Endothelial cell of umbilical vein (primary cell): Measurements from ENCODE around the gene LGR6. TPM values are rescaled to one million over a fixed set of nuclear protein-coding genes. Genes with fewer than 3 reads are reported as not detected.

ENCODE experiments used
- BruUV-seq: library from RNA; stranded (reverse); fragments of 400-500 nt; replicated peaks from 2 replicates; lab custom pipeline; 2021; lab: Mats Ljungman, UMichigan
- CTCF ChIA-PET: fragments of 300-600, 350-600 bp; sonication (Branson Sonifier 250); formaldehyde crosslinking; loops from one replicate; lab custom pipeline; 2021; ENCODE audit warnings: antibody characterized with exemption, inconsistent platforms; lab: Charles Lee
- POLR2A ChIA-PET: fragments of 300-600, 350-600 bp; sonication (Branson Sonifier 250); formaldehyde crosslinking; loops from one replicate; lab custom pipeline; 2021; ENCODE audit warnings: antibody characterized with exemption, inconsistent platforms; lab: Charles Lee
- DNase-seq: peaks from one replicate; pipeline ENCODE4 v3.0.0-alpha.2; 2011; ENCODE audit warnings: low read depth, low spot score
- FAIRE-seq: peaks from 2 replicates; lab custom pipeline; 2011; peaks lifted over from hg19 to GRCh38; lab: Jason Lieb, UNC
- H2AFZ ChIP-seq: 2 replicates; pipeline ENCODE4 v1.6.0; 2012; ENCODE audit warnings: low read depth, low read length, control low read depth, inconsistent platforms
- H3K27ac ChIP-seq: 2 replicates; pipeline ENCODE4 v1.5.1; 2011; ENCODE audit warnings: low read depth, mild to moderate bottlenecking, control low read depth, low read length, moderate library complexity; ENCODE audit not compliant: insufficient read depth
- H3K27me3 ChIP-seq, 2 experiments: 2 replicates each; pipeline versions ENCODE4 v1.6.0 to v1.6.1; 2011; ENCODE audit warnings: low read length in 2 of 2, mixed read lengths in 1 of 2; ENCODE audit not compliant: control insufficient read depth in 2 of 2, insufficient read depth in 2 of 2
- H3K36me3 ChIP-seq, 2 experiments: 2 replicates in 1 of 2; 3 replicates in 1 of 2; pipeline ENCODE4 v1.5.1; 2011; ENCODE audit warnings: low read length in 2 of 2, mild to moderate bottlenecking in 1 of 2, moderate library complexity in 1 of 2; ENCODE audit not compliant: control insufficient read depth in 2 of 2, insufficient read depth in 2 of 2; ENCODE audit errors: extremely low read depth in 1 of 2
- H3K4me1 ChIP-seq: 3 replicates; pipeline ENCODE4 v1.5.1; 2011; ENCODE audit warnings: mild to moderate bottlenecking, low read length; ENCODE audit not compliant: control insufficient read depth, insufficient read depth; ENCODE audit errors: extremely low read depth
- H3K4me2 ChIP-seq: 2 replicates; pipeline ENCODE4 v1.6.1; 2011; ENCODE audit warnings: low read length, control low read depth, mixed read lengths; ENCODE audit not compliant: insufficient read depth
- H3K4me3 ChIP-seq, 3 experiments: fragments of 200-600 bp in 1 of 3; sonication (generic), shearing (Covaris generic) in 1 of 3; replicated peaks in 1 of 3; 2 replicates each; pipeline ENCODE4 v1.5.1; 2011 to 2016; ENCODE audit warnings: control low read depth in 3 of 3, low read length in 3 of 3, mild to moderate bottlenecking in 2 of 3, inconsistent platforms in 1 of 3, low read depth in 1 of 3, moderate library complexity in 1 of 3; ENCODE audit not compliant: insufficient read depth in 1 of 3
- H3K79me2 ChIP-seq: 2 replicates; pipeline ENCODE4 v1.6.0; 2012; ENCODE audit warnings: low read length, inconsistent platforms; ENCODE audit not compliant: control insufficient read depth, insufficient read depth
- H3K9ac ChIP-seq: replicated peaks from 2 replicates; pipeline ENCODE3; 2011; ENCODE audit warnings: low read length, control low read depth; ENCODE audit not compliant: insufficient read depth; ENCODE audit errors: extremely low read depth
- H3K9me1 ChIP-seq: replicated peaks from 3 replicates; pipeline ENCODE4 v1.6.0; 2011; ENCODE audit warnings: mild to moderate bottlenecking, low read length; ENCODE audit not compliant: control insufficient read depth, insufficient read depth; ENCODE audit errors: extremely low read depth
- H3K9me3 ChIP-seq: replicated peaks from 2 replicates; pipeline ENCODE4 v1.5.1; 2012; ENCODE audit warnings: low read length, inconsistent platforms; ENCODE audit not compliant: control insufficient read depth, insufficient read depth
- H4K20me1 ChIP-seq: replicated peaks from 2 replicates; pipeline ENCODE3; 2011; ENCODE audit warnings: mild to moderate bottlenecking, low read length; ENCODE audit not compliant: control insufficient read depth, insufficient read depth; ENCODE audit errors: extremely low read depth
- CTCF ChIP-seq, 2 donors: IDR thresholded peaks; 1 replicate in 1 of 2; 2 replicates in 1 of 2; pipeline ENCODE4 v1.5.1; 2011; ENCODE audit warnings: low read length in 2 of 2, mild to moderate bottlenecking in 2 of 2, moderate library complexity in 2 of 2, control low read depth in 1 of 2, inconsistent platforms in 1 of 2, low read depth in 1 of 2; ENCODE audit not compliant: insufficient read depth in 1 of 2; ENCODE audit errors: extremely low read depth in 1 of 2
- EZH2 ChIP-seq: IDR thresholded peaks from 2 replicates; pipeline ENCODE4 v1.6.1; 2012; ENCODE audit warnings: borderline replicate concordance, low read depth, mild to moderate bottlenecking, moderate library complexity, low read length, inconsistent platforms; ENCODE audit not compliant: severe bottlenecking
- FOS ChIP-seq: IDR thresholded peaks from 2 replicates; pipeline ENCODE4 v1.6.1; 2011; ENCODE audit warnings: mild to moderate bottlenecking, low read length, moderate library complexity, borderline replicate concordance; ENCODE audit not compliant: insufficient read depth
- GATA2 ChIP-seq: IDR thresholded peaks from 2 replicates; pipeline ENCODE4 v1.7.0; 2011; ENCODE audit warnings: low read depth, mild to moderate bottlenecking, moderate library complexity, mixed read lengths, low read length; ENCODE audit not compliant: insufficient read length, insufficient read depth
- JUN ChIP-seq: IDR thresholded peaks from 2 replicates; pipeline ENCODE4 v1.6.1; 2011; ENCODE audit warnings: borderline replicate concordance, low read depth; ENCODE audit not compliant: insufficient read length, insufficient read depth
- MAX ChIP-seq: IDR thresholded peaks from 2 replicates; pipeline ENCODE4 v1.6.1; 2011; ENCODE audit not compliant: insufficient read depth, insufficient read length
- MYC ChIP-seq: IDR thresholded peaks from one replicate; pipeline ENCODE4 v1.6.1; 2011; ENCODE audit warnings: mild to moderate bottlenecking, low read depth, low read length
- POLR2A ChIP-seq: IDR thresholded peaks from 2 replicates; pipeline ENCODE4 v1.6.1; 2012; ENCODE audit warnings: low read depth, mild to moderate bottlenecking, control low read depth, low read length
- POLR2AphosphoS5 ChIP-seq: IDR thresholded peaks from 2 replicates; pipeline ENCODE4 v1.6.1; 2012; ENCODE audit warnings: low read depth, mild to moderate bottlenecking, control low read depth, low read length, moderate library complexity; ENCODE audit not compliant: insufficient read depth
- dilution Hi-C: fragments of 300-500 bp; cut with MboI; formaldehyde crosslinking; loops from one replicate; pipeline ENCODE4 v1.15.0; 2019; ENCODE audit warnings: low sequenced_read_pairs; ENCODE audit not compliant: extremely low pct_ligation_motif_present
- intact Hi-C: fragments of 100-400 bp; cut with micrococcal nuclease; formaldehyde crosslinking; loops from one replicate; pipeline ENCODE4 v1.10.0; 2022
- polyA plus RNA-seq, 4 experiments: library from polyadenylated mRNA; depleted of rRNA in 3 of 4; stranded (reverse) in 3 of 4; unstranded in 1 of 4; fragments of >200 nt; gene quantifications; 2 replicates each; pipeline versions ENCODE4 v1.2.1 to v1.2.3, GENCODE V29; 2011 to 2012; ENCODE audit warnings: missing spikeins in 1 of 4
- total RNA-seq: library from RNA; stranded (reverse); gene quantifications from 2 replicates; pipeline ENCODE4 v1.2.3, GENCODE V29; 2021

Gene LGR6
- total and polyA plus RNA-seq, 2 donors (not counting 3 experiments of a cell fraction or from before 2014, with no cell fraction given): not detected

- TF ChIP-seq MAX (no peak), EZH2 (no peak), MYC (no peak), GATA2 (no peak), CTCF (IDR thresholded peaks at IDR 0.05; ENCODE audit: extremely low read depth in 1 of 2, insufficient read depth in 1 of 2, low read depth in 1 of 2, low read length in 2 of 2) (no peak), POLR2AphosphoS5 (no peak), POLR2A (no peak), FOS (no peak), JUN (no peak)
- Histone ChIP-seq H3K9me3 (no peaks in the 10 kb centered on the region), H3K4me2 (no peak overlapping the region), H2AFZ (no peak overlapping the region), H3K79me2 (no peaks in the 10 kb centered on the region), H4K20me1 (no peaks in the 10 kb centered on the region), H3K4me3 (no peak overlapping the region), H3K9me1 (no peaks in the 10 kb centered on the region), H3K9ac (no peak overlapping the region), H3K27ac (no peak overlapping the region), H3K36me3 (no peaks in the 10 kb centered on the region), H3K4me1 (peaks cover 52% of the 10 kb centered on the region), H3K27me3 (no peaks in the 10 kb centered on the region)
- no peak for FAIRE-seq
- ChIA-PET CTCF (interaction anchor here (0.5 to 2.6 kb wide), 10 partner anchors 11 to 99 kb away, joined by 3 to 11 read pairs (median 4); partner anchors contain the start of gene LGR6), POLR2A (interaction anchor here (0.7 kb wide), 1 partner anchor 11 kb away, joined by 4 read pairs; no protein-coding TSS in a partner anchor)
- intact Hi-C loops: no loop called here
- BruUV-seq: no TSS peak
- no peak for DNase-seq
- dilution Hi-C loops: no loop called here
Measured at GRCh38 chr1:202287196-202287595, 93.6 kb downstream of the LGR6 start.
